ENCODE measurements around the gene KIF7. TPM values are rescaled to one million over a fixed set of nuclear protein-coding genes. Genes with fewer than 3 reads are reported as not detected.
A peak's percentile ranks its signal among the peaks of the same experiment; 100 is the strongest.

KIF7 gene
- total RNA-seq, 1 donor from 2014 or later = 2.2 TPM

DNA sequence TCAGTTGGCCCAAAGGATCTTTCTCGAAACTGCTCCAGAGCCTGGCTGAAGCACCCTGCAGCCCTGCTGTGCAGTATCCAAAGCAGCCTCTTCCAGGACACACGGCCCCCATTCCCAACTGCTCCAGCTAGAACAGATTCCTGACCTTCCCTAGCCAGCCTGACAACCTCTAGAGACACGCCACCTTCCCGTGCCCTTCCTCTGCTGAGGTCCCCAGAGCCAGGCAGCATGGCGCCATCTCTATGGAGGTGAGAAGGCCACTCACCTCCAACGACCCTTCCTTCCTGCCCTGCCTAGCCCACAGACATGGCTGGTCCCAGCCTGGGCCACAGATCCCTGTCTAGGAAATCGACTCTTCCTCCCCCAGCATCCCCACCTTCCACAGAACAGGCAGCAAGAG is 3.1 kb downstream of the KIF7 start:
- ATAC-seq (no peak), DNase-seq (ENCODE audit: missing footprints) (no peak)
- intact Hi-C loops (cut with DNase I) = no loop called here

DNA sequence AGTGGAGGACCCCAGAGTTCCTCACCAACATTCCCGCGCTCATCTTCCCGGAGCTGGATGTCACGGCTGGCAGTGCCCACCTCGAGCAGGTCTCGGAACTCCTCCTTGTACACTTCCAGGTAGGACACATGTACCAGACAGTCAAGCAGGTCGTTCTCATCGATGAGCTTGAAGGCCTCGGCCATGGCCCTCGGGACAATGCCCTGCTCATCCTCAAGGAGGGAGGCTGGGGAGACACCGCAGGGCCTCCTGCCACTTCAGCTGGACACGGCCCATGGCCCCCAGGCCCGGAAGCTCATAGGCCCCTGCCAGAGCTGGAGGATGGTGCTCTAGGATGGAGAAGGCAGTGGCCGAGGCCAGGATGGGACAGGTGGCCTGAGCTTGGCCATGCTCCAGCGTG is 5.6 kb downstream of the KIF7 start:
- DNase-seq (ENCODE audit: missing footprints) (no peak), ATAC-seq (no peak)
- intact Hi-C loops (cut with DNase I) = loop anchor here (5.0 kb wide), 1 partner anchor 43 kb away; the partner anchor contains the start of genes PEX11A and WDR93

DNA sequence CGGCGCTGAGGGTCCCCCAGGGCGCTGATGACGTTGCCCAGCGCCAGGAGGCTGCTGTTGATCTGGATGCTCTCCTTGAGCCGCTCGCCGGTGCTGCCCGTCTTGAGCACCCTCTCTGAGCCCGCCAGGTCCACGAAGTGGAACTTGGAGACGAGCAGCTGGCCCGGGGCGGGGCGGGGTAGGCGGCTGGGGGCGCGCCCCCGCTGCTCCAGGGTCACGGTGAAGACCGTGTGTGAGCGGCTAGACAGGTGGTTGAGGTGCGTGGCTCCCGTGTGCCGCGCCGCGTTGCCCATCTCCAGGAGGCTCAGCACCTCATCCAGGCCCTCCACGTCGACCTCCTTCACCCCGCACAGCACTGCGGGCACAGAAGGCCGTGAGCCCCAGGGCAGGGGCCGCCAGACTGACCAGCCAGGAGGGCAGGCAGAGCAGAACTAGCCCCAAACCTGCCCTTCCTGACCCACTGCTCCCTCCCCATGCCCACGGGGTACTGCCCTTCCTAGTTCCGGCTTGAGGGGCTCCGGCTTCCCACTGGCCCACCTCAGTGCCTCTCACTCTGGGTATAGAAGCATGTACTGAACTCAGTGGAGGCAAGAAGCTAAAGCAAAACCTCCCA is 6.1 kb downstream of the KIF7 start:
- no peak for ATAC-seq
- intact Hi-C loops (cut with DNase I) = loop anchor here (5.0 kb wide), 1 partner anchor 43 kb away; the partner anchor contains the start of genes PEX11A and WDR93

DNA sequence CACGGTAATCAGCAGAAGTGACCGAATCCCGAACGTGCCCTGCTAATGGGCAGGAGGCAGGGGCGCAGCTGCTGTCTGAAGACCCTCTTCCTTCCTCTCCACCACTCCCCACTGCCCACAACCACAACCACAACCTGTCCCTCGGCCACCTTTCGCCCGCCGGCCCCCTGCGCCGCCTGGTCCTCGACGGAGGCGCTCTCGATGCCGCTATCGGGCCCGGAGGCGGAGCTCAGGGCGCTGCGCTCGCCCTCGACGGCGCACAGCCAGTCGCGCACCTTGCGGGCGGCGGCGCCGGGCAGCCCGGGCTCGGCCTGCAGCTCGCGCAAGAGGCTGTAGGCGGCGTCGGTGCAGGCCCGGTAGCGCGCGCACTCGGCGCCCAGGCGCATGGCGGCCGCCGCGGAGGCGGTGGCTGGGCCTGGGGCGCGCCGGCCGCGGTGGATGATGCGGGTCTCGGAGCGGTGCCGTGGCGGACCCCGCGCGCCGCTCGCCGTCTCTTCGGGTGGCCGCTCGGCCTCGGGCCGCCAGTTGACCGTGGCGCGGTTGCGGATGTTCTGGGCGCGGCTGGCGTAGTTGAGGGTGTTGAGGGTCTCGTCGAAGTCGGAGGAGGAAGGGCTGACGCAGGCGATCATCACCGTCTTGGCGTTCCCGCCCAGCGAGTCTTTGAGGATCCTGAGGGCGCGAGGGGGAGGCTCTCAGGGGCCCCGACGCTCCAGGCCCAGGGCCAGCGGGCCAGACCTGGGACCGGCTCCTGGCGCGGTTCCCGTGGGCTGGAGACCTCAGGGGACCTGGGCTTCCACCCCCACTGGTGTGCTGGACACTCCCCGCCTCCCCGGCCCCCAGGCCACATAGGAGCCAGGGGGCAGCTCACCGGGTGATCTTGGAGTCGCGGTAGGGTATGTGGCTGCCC is 6.9 kb downstream of the KIF7 start:
- intact Hi-C loops (cut with DNase I) = loop anchor here (5.0 kb wide), 1 partner anchor 44 kb away; the partner anchor contains the start of genes PEX11A and WDR93
- DNase-seq (ENCODE audit: missing footprints) = no peak

More for the DNA sequence above, 6.1 kb downstream of the KIF7 start:
- DNase-seq (ENCODE audit: missing footprints) = no peak

DNA sequence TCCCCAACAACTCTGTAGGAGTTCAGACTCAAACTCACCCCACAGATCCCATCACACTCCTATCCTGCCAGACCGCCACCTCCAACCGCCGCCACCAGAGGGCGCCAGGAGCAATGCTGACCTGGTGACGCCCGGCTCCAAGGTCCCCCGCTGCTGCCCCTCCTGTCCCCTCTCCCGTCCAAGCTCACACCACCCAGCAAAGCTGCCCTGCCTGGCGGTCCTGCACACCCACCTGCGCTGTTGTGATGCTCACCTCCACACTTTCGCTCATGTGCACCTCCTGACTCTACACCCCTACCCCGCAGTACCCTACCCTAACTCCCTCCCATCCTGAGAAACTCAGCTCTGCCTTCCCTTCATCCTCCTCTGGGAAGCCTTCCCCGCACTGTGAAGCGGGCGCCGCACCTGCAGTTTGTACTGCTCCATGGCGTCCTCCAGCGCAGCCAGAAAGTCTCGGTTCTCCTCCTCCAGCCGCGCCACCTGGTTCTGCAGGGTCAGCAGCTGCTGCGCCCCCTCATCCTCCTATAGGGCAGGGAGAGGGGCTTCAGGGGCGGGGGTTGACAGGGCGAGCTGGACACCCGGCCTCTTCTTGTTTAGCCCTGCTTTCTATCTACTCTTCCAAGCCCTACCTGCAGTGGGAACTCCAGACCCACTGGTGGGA is 7.9 kb downstream of the KIF7 start:
- DNase-seq (ENCODE audit: missing footprints) (peak; percentile 85), ATAC-seq (peak; percentile 71)
- intact Hi-C loops (cut with DNase I) = loop anchor here (2.0 to 5.0 kb wide), 2 partner anchors 45 to 103 kb away; partner anchors contain the start of genes MESP1, PEX11A and WDR93

More for the DNA sequence above, 6.9 kb downstream of the KIF7 start:
- no peak for ATAC-seq

DNA sequence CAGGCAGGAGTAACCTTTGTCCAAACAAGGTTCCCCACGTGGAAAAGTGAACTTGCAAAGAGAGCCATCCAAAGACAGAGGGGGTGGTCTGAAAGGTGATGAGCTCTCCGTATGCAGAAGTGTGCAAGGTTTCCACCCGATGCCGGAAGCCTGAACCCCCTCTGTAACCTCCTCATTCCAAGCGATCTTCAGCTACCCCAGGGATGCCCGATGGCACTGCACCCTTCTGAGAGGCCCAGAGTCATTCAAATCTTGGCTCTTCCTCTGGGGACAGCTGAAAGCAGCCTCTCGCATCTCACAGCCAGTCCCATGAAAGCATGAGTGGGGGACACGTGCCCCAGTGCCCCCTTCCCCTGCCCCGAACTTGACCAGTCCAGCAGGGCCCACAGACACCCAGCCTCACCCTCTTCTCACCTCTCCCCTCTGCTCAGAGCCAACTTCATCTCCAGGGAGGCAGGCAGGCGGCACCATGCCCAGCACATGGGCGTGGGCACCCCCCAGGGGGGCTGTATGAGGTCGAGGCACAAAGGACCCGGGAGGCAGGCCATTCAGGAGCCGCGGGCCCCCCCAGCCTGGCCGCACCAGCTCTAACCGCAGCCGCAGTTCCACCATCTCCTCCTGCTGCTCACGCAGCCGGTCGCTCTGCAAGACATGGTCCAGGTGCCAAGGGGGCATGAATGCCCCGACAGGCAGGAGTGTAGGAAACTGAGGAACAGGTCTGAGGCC is 8.7 kb downstream of the KIF7 start:
- intact Hi-C loops (cut with DNase I) = loop anchor here (2.0 to 5.0 kb wide), 2 partner anchors 46 to 104 kb away; partner anchors contain the start of genes MESP1, PEX11A and WDR93
- DNase-seq (ENCODE audit: missing footprints) = no peak
- ATAC-seq = no peak

DNA sequence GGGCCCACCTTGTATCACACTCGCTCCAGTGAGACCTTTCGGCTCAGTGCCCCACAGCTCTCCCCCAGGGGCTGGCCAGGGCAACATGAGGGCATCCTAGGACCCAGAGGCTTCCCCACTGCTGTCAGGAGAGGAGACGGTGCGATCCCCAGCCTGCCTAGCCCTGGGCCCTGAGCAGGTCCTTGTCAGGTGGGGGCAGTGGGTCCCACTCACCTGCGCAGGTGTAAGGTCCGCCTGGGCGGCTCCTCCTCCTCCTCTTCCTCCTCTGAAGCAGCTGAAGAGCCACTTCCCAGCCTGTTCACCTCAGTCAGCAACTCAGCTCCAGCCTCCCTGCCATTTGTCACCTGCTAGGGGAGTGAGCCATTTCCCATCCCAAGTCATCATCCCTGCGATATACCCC is 9.6 kb downstream of the KIF7 start:
- no peak for ATAC-seq
- no peak for DNase-seq (ENCODE audit: missing footprints)
- intact Hi-C loops (cut with DNase I) = loop anchor here (2.0 to 5.0 kb wide), 2 partner anchors 47 to 105 kb away; partner anchors contain the start of genes MESP1, PEX11A and WDR93

DNA sequence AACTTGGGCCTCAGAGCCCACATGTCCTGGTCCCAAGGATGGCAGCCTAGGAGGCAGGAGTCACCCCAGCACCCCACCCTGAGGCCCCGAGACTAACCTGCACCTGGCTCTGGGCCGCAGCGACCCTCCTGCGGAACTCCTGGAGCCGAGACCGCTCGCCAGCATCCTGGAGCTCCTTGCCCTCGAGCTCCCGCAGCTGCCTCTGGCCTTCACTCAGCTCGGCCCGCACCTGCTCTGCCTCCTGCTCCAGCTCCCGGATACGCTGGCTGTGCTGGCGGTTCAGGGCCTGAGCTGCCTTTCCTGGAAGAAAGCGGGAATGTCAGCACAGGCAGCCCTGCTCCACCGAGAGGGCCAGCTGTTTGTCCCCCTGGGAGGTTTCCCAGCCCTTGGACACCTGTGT is 13.2 kb downstream of the KIF7 start:
- intact Hi-C loops (cut with DNase I) = no loop called here
- DNase-seq (ENCODE audit: missing footprints) (no peak), ATAC-seq (no peak)

DNA sequence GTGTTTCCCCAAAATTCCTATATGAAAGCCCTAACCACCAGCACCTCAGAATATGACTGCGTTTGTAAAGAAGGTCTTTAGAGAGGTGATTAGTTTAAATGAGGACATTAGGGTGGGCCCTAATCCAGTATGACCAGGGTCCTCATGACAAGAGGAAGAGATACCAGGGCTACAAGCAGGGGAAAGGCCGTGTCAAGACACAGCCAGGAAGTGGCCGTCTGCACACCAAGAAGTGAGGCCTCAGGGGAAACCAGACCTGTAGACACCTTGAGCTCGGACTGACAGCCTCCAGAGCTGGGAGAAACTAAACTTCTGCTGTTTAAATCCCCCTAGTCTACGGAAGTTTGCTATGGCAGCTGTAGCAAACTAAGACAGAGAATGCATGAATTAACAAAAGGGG is 14.2 kb downstream of the KIF7 start:
- intact Hi-C loops (cut with DNase I) = no loop called here
- ATAC-seq (no peak), DNase-seq (ENCODE audit: missing footprints) (no peak)

DNA sequence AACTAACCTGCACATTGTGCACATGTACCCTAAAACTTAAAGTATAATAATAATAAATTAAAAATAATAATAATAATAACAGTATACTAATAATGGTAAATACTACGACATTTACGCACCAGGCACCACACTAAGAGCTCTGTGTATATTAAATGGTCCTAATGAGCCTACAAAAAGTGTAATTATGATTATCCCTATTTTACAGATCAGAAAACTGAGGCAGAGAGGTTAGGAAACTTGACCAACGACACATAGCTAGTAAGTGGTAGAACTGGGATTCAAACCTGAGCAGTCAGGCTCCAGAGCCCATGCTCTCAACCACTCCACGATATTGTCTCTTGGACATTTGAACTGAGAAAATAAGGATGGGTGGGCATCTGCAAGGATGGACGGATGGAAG is 15.0 kb downstream of the KIF7 start:
- DNase-seq (ENCODE audit: missing footprints) = no peak
- intact Hi-C loops (cut with DNase I) = no loop called here
- no peak for ATAC-seq

DNA sequence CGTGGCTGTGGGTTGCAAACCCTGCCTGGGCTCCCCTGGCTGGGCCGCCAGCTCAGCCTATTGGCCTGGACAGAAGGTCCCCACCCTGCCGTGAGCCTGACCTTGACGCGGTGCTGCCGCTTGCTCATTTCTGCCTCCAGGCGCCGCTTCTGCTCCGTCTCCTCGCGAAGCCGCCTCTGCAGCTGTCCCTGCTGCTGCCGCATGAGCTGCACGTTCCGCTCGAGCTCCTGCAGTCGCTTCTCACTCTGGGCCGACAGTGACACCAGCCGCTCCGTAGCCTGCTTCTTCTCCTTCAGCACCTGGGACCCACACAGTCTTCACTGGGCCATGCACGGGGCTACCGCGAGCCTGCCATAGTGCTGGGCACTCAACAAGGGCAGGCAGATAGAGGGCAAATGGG is 21.7 kb downstream of the KIF7 start:
- ATAC-seq = no peak
- no peak for DNase-seq (ENCODE audit: missing footprints)
- intact Hi-C loops (cut with DNase I) = no loop called here

DNA sequence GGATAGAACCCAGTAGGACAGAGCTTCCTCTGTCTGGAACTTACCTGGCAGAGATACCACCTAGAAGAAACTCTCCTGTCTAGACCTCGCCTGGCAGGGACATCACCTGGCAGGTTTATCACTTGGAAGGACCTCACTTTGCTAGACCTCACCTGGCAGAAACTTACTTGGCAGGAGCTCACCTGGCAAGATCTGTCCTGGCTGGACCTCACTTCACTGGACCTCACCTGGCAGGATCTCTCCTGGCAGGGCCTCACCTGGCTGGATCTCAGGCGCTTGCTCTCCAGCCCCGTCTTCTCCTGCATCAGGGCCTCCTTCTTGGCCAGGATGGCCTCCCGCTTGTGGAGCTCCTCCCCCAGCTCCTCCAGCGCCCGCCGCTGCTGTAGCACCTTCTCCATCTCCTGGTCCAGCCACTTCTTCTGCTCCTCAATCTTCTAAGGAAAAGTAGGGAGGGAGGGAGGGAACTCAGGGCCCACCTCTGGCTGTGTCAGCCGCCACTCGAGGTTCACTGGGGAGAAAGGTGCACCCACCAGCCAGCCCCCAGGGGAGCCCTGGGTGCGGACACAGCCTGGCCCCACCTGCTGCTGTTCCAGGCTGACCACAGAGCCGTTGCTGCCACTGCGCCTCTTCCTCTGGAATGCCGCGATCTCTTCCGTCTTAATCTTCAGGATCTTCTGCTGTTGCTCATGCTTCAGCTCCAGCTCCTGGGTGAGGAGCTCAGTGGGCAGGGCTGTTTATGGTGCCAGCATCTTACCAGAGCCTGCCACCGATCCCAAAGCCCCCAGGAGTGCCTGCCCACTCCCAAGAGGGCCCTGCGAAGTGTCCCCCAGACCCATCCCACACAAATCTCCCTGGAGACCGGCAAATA is 22.5 kb downstream of the KIF7 start:
- ATAC-seq = no peak
- intact Hi-C loops (cut with DNase I) = no loop called here
- no peak for DNase-seq (ENCODE audit: missing footprints)

DNA sequence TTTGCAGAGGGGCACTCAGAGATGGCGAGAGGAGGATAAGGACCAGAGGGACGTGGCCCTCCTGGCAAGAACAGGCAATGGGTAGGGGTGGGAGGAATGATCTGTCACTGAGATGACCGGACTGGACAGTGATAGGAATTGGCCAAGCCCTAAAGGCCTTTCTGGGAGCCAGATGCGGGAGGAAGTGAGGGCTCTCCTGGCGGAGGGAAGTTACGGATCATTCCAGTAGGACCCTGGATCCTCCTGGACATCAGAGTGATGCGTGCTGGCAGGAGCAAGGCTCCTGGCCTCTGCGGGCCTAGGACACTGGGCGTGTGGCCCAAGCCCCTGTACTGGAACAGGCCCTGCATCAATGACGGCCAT is 23.4 kb downstream of the KIF7 start:
- ATAC-seq (no peak), DNase-seq (ENCODE audit: missing footprints) (no peak)
- intact Hi-C loops (cut with DNase I) = no loop called here

DNA sequence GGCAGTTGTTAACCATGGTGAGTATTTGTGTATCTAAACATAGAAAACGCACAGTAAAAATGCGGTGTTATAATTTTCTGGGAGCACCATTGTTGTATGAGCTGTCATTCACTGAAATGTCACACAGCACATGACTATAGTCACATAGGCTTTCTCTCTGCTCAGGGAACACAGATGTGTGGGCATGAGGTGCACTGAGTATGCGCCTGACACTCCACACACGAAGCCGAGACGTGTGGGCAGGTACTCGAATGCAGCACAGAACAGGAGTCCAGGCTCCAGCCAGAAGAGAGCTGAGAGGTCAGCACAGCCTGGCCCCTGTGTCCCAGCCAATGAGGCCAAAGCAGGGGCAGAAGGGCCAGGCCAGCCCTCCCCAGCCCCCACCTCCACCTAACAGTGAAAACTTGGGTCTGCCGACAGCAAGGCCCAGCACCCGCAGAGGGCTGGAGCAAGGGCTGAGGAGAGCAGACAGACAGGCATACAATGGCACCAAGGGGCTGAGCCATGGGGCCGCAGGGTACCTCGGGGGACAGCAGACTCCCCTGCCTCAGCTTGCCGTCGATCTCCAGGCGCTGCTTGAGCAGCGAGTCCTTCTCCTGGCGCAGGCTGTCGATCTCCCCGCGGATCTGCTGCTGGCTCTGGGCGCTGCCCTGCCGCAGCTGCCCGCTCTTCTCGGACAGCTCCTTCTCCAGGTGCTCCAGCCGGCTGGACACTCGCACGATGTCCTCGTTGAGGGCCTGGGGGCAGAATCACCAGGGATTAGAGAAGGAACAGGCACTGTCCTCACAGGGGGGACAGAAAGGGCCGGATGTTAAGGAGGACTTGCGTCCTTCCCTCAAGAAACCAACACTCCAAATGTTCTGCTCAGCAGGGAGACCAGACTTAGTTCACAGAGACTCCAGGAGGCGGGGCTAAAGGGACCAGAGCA is 24.0 kb downstream of the KIF7 start:
- DNase-seq (ENCODE audit: missing footprints) (no peak), ATAC-seq (no peak)
- intact Hi-C loops (cut with DNase I) = no loop called here

DNA sequence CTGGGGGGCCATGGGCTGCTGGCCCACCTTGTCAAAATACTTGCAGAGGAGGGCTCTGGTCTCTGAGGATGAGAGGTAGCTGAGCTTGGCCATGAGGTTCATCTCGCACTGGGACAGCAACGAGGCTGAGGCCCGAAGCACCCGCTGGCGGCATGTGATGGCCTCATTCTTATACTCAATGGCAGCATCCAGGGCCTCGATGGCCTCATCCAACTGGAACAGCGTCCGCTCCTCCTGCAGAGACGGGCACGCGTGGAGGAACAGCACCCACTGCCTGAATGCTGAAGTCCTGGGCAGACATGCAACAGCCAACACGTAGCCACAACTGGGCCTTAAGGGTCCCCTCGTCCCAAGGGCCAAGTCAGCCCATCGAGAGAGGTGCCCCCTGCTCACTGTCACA is 25.0 kb downstream of the KIF7 start:
- no peak for ATAC-seq
- intact Hi-C loops (cut with DNase I) = no loop called here
- DNase-seq (ENCODE audit: missing footprints) = no peak

DNA sequence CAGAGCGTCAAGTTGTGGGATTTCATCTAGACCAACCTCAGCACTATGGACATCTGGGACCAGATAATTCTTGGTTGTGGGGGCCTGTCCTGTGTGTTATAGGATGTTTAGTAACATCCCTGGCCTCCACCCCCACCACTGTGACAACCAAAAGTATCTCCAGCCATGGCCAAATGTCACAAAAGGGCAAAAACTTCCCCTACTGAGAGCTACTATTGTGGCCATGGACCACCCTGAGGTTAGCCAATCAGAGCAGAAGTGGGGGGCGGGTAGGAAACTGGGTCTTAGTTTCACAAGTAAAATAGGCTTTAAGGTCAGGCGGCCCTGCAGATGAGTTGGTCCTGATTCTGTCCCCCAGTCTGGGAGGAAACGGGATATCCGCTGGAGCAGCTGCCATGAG is 25.4 kb downstream of the KIF7 start:
- DNase-seq (ENCODE audit: missing footprints) (no peak), ATAC-seq (no peak)

More for the DNA sequence above, 25.4 kb downstream of the KIF7 start:
- intact Hi-C loops (cut with DNase I) = no loop called here

Data from Right ventricle myocardium inferior (tissue), 1 donor.